ENCODE data around the gene ADRM1.

ADRM1 gene, protein sequence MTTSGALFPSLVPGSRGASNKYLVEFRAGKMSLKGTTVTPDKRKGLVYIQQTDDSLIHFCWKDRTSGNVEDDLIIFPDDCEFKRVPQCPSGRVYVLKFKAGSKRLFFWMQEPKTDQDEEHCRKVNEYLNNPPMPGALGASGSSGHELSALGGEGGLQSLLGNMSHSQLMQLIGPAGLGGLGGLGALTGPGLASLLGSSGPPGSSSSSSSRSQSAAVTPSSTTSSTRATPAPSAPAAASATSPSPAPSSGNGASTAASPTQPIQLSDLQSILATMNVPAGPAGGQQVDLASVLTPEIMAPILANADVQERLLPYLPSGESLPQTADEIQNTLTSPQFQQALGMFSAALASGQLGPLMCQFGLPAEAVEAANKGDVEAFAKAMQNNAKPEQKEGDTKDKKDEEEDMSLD

DNA sequence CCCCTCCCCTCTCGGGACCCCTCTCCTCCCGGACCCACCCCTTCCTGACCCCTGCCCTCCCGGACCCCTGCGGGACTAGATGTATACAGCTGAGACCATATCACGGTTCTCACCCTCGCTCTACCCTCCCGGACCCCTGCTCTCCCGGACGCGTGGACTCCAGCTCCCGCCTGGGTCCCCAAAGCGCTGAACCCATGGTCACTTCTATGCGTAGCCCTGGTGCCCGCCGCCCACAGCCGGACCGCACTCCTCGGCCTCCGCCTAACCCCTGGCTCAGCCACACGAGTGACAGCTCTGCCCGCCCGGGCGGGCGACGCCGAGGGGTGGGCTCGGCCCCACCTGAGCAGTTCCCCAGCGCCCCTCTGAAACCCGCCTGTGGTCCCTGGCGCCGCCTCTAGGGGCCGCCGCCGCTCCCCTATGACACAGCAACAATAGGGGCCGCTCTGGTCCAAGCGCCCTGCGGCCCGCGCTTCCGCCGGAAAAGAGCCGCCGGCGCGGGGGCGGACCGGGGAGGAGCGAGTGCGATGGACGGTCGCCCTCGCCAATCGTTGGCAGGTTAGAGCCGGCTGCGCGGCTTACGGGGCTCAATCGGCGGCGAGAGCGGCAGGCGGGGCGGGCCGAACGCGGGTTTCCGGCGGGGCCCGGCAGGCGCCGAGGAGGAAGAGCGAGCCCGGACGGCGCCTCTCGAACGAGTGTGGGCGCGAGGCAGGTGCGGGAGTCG lies at the start of gene ADRM1:
Gene ADRM1, plus strand, starts transcription at position 657 of the 721 bp plus-strand sequence. CDS start 572 bp downstream, outside the sequence.
- DNase-seq = peak; percentile 91 to 99

DNA sequence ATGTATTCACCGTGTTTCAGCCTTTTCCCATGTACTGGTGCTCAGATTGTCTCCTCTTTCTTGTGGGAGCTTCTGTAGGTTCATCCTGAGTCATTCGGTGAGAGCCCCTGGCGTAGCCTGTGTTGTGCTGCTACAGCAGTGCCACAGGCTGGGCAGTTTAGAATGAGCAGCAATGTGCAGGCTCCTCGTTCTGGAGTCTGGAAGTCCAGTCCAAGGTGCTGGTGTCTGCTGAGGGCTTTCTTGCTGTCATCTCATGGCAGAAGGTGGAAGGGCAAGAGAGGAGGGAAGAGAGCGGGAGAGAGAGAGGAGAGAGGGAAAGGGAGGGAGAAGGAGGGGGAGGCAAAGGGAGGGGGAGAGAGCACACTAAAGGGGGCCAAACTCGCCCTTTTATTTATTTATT lies 49.4 kb upstream of the ADRM1 start:
- DNase-seq = no peak

DNA sequence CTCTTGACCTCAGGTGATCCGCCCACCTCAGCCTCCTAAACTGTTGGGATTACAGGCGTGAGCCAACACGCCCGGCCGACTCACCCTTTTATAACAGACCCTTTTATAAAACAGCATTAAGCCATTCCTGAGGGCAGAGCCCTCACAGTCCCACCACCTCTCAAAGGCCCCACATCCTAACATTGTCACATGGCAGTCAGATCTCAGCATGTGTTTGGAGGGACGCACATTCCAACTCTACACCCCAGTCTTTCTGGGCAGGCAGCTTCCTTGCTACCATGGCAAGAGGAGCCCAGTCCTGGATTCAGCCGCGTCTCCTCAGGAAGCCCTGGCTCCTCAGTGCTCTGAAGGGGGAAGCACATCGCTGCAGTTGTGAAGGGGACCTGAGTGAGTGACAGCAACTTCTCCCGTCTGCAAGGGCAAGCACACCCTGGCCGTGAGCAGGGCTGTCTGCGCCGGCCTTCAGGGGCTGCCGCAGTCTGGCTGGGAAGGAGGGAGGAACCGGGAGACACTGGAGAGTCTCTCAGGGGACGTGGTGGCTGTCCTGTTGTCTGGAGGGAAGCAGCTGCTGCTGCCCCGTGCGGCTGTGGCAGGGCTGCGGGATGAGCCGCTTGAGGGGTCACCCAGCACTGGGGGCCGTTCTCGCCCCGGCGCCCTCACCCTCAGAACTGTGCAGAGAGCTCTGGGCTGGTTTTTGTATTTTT lies 48.6 kb upstream of the ADRM1 start:
- no peak for DNase-seq

DNA sequence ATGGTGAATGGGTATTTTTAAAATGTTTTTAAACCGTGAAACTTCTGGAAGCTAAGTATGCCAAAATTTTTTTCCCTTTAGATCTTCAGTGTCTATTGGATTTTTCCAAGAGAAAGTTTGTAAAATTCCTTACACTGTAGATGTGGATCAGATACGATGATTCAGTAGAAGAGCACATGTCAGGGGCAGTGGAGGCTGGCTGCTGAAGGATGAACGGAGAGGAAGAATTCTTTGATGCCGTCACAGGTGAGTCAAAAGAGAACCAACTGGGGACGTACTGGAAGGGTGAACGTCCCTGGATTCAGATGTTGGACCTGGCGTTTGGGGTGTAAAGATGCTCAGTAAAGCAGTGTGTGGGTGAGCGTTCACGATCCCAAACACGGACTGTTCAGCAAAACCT lies 46.8 kb upstream of the ADRM1 start:
- DNase-seq = no peak

DNA sequence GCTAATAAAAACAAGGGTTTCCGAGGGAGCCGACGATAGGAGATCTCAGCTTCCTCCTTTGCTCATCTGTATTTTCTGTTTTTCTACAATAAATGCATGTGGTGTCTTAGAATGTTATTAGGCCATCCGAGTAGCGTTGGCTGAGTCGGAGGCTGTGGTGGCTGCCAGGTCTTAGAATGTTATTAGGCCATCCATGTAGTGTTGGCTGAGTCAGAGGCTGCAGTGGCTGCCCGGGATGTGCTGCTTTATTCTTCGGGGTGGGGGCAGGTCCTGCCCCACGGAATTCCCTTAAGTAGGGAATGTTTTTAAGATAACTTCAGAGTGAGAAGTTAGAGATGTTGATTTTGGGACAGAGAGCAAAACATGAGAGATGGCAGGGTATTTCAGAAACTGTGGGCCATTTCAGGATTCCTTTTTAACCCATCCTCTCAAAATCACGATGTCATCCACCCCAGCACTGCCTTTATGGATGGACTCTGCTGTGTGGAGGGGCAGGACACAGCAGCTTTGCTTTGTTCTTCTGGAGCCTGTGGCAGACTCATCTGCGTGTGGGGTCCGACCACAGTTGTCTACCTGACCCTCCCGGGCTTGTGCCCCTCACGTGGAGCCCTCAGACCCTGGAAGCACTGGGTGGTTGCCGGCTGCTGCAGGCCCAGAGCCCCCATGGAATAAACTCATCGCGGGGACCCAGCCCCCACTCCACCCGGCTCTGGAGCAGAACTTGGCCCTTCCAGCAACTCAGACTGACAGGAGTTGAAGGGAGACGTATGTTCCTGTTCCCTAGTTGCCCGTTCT lies 44.1 kb upstream of the ADRM1 start:
- DNase-seq = no peak

DNA sequence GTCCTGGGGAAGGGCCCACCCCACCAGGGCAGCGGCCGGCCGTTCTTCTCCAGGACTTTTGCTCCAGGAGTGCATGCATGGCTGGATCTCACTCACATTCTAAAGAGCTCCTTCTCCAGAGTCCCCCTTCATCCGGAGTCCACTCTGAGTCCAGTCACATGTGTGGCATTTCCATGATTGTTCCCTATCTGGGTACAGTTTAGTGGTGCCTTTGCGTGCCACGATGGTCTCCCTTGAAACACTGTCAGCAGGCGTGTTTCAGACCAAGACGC lies 43.6 kb upstream of the ADRM1 start:
- no peak for DNase-seq

DNA sequence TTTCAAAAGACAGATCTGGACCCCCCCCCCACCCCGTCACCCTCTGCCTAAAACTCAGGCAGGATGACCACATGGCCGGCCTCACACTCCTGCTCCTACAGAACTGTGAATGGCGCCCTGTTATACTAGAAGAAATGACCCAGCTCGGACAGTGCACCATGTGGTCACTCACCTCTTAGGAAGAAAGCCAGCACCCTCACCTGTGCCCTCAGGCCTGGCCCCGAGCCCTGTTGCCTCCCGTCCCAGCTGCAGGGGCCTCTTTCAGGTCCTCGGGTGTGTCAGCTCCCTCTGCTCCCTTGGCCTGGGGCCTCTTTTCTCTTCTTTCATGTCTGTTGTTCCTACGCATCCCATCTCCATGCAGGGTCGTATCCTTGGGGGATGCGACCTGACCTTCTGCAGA lies 40.7 kb upstream of the ADRM1 start:
- no peak for DNase-seq

DNA sequence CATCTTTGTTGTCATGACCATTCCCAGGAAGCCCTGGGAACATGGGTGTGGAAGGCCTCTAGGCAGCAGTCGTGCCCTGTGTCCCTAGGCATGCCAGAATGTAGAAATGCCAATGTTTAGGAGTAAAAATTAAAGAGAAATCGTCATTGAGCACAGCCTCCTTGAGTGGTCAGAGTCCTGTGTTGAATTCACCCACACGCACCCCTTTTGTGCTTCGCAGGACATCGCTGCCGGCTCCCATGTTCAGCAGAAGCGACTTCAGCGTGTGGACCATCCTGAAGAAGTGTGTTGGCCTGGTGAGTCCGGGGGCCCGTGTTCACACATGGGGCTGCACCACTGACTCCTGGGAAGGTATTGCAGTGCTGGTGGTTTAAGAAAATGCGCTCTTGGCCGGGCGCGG lies 39.4 kb upstream of the ADRM1 start:
- no peak for DNase-seq

DNA sequence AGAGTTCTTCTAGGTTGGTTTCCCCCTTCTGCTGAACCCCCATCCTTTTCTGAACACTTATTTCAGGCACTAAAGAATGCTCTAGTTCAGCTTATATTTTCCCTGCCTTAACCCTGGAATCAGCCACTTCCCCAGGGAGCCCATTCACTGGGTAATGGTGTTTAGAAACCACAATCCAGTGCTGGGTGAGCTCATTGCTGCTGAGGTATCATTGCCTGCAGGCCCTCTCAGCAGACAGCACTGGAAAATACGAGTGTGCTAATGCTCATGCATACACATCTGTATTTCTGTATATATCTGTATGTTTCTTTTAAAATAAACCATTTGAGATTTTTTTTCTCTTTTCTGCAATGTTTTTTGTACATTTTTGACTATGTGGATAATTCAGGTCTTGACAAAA lies 37.4 kb upstream of the ADRM1 start:
- no peak for DNase-seq

DNA sequence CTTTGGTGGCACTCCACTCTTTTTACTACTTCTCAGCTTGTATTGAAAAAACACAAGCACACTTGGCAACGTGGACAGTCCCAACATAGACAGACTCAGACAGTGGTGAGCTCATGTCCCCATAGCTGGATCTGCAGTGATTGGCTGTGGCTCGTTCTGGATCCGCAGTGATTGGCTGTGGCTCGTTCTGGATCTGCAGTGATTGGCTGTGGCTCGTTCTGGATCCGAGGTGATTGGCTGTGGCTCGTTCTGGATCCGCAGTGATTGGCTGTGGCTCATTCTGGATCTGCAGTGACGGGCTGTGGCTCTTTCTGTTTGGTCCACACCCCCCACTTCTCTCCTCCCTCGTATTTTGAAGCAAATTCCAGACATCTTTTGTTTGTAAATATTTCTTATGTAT lies 36.5 kb upstream of the ADRM1 start:
- no peak for DNase-seq

DNA sequence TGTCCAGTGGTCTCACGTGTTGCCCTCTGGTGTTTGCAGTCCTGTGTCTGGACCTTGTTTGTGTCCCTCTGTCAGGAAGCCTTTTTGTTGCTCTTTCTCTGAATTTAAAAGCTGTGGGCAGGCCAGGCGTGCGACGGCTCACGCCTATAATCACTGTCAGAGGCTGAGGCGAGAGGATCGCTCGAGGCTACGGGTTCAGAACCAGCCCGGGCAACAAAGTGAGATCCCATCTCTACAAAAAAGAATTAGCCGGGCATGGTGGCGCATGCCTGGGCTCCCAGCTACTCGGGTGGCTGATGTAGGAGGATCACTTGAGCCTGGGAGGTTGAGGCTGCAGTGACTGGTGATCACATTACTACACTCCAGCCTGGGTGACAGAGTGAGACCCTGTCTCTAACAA lies 35.9 kb upstream of the ADRM1 start:
- no peak for DNase-seq

DNA sequence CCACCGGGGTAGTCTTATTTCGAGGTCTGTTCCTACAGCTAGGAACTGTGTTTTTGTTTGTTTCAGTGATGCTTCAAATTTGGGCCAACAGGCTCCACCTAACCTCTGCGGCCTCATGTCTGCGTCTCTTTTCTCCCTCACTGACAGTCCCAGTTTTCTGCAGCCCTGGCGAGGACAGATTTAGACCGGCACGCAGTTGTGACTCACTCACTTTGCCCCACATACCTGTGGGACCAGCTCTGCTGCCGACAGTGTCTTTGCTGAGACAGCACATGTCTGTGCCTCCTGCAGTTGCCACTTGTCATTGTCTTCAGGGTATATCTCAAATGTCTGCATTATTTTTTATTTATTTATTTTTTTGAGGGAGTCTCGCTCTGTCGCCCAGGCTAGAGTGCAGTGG lies 35.3 kb upstream of the ADRM1 start:
- no peak for DNase-seq

DNA sequence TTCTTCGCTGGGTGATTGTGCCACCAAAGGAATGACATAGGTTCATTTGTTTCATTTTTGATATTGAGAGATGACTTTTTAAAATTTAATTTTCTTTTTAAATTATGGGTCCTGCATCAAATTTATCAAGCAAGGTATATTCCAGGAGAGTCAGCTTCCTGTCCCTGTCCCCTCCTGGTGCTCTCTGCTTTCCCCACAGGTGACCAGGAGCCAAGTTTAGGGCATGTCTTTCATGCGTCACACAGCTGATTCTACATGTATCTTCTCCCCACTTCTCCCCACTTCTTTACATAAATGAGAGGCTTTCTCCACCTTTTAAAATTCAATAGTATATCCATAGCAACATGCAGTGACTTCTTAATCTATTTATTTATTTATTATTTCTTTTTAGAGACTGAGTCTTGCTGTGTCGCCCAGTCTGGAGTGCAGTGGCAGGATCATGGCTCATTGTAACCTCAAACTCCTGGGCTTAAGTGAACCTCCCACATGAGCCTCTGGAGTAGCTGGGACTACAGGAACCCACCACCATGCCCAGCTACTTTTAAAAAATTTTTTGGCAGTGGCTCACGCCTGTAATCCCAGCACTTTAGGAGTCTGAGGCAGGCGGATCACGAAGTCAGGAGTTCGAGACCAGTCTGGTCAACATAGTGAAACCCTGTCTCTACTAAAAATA lies 34.4 kb upstream of the ADRM1 start:
- DNase-seq = no peak

DNA sequence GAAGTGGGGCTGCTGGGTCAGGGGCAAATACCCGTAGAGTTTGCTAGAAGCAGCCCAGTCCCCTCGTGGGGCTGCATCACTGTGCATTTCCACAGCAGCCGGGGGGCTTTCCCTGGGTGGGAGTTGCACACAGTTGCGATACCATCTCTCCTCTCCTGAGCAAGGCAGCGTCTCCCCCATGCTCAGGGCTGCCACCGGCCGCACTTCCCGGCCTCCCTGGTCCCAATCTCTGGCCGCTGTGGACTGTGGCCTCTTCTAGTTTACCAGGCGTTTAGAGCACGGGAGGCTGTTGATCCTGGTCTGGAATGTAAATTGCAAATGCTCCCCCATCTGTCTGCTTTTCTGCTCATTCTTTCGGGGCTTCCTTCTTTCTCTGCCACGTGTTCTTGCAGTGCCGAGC lies 33.4 kb upstream of the ADRM1 start:
- no peak for DNase-seq

DNA sequence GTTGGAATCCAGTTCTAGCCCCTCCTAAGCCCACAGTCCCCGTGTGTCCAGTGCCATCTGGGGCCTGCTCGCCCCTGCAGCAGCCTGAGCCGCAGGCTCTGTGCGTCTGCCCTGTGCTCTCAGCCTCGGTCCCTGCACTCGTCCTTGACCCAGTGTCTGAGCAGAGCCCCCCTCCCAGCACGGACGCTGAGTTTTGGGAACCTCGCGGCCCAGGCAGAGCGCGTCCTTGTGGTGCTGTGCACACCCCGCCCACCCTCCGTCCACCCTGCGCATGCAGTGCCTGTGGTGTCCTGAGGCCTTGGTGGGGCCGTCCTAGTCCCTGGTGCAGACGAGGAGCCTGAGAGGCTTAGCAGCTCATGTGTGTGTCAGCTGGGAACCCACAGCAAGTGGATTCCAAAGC lies 32.9 kb upstream of the ADRM1 start:
- DNase-seq = no peak

DNA sequence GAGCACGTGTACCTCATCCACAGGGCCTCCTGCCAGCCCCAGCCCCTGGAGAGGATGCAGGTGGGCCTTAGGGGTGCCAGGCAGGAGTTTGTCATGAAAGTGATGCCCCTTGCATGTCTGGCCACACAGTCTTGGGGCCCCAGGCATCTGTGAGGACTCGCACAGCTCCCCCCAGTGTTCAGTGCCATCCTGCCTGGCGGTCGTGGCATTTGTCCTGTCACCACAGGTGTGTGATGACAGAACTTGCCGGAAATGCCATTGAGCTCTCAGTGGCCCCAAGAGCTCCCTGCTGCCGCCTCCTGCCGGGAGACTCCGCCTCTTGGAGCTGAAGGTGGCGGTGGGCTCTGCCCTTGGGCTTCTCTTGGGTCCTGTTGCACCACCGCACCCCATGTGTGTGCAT lies 30.6 kb upstream of the ADRM1 start:
- DNase-seq = no peak

DNA sequence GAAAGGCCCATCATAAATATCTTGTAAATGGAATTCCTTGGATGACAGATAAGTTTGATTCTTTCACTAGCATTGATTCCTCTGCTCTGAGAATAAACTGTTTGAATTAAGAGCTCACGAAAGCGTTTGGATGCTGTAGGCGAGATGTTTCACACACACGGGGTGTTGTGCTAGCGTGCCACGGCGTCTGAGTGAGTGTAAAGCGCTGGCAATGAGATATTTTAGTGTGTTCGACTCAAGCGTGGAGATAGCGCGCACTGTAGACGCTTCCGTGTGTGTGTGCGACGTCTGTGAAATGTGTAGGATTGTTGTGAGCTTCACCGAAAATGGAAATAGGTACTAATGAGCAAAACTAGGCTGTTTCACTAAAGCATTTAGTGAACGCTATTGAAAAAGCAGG lies 29.4 kb upstream of the ADRM1 start:
- DNase-seq = no peak

DNA sequence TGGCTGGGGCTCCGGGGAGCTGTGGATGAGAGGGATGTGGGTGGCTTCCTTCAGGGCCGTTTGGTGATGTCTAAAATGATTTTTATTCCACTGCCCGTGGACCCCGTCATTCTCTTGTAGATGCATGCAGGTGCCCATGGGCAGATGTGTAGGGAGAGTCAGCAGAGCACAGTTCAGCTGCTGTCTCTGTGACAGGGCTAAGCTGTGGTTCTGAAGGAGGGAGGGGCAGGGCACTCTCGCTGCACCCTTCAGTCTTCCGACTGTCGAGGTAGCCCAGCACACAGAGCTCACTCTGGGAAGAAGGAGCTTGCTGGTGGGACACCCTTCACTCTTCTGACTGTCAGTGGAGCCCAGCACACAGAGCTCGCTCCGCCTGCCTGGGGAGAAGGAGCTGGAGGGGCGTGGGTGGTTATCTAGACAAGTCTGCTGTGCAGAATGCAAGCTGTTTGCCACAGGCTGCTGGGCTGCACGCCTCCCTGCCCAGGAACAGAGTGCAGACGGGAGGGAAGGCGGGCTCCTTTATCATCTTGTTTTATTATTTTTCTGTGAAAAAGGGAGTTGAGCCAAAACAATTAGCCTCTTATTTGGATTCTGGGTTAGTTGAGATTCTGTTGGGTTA lies 28.4 kb upstream of the ADRM1 start:
- no peak for DNase-seq

DNA sequence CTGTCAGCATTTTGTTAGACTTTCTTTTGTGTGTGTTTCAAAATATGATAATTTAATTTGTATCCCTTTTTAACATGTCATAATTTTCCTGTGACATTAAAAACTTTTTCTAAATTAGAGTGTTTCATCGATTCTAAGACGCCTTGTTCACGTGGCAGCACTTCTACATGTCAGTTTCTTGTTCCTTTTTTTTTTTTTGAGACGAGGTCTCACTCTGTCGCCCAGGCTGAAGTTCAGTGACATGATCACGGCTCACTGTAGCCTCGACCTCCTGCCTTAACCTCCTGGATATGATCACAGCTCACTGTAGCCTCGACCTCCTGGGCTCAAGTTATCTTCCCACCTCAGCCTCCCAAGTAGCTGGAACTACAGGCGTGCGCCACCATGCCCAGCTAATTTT lies 27.6 kb upstream of the ADRM1 start:
- DNase-seq = no peak

DNA sequence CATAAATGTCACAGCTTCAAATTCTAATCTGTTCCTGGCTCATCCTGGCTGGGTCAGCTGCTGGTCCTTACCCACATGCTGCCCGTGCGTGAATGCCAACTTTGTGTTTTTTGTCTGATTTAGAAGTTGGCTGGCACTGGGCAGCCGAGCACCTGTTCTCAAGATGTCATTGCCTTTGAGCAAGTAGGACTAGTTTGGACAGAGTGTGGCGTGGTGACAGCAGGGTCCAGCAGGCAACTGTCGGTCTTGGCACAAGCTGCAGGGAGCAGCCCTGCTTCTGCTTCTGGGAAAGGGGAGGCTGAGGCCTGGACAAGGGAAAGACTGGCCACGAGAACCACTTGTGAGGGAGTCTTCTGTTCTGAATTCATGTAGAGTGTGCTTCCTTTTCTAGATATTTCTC lies 26.4 kb upstream of the ADRM1 start:
- no peak for DNase-seq

DNA sequence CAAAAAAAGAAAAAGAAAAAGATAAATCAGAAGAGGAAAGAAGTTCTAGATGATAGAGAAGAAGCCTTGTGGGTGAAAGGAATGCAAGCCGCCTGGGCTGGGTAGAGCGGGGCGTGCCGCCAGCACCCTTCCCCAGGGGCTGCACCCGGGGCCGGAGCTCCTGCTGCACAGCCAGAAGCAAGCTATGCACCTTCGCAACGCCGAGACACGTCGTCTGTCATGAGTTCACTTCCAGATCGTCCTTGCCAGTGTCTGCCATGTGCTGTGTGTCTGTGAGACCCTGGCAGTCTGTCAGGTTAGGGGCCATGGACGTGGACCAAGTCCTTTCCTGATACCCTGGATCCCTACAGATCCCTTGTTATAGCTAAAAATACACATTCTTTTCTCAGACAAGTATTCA lies 25.5 kb upstream of the ADRM1 start:
- no peak for DNase-seq

DNA sequence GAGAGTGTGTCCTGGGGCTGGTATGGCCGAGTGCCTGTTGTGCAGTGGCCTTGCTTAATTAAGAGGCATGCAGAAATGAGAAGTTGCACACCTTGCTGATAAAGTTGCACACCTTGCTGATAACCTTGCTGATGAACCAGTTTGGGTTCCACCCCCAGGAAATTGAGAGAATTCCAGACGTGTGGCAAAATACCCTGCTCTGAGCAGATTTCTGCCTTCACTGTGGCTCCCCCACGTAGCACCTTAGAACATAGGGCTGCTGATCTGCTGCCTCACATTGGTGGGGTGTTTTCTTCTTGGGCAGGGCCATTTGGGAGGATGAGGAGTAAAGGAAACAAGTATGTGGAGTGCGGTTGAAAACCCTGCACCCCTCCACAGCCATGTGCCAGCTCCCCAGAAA lies 22.5 kb upstream of the ADRM1 start:
- no peak for DNase-seq
